RWPE2 (cell line): ENCODE results near the gene YY1.

Experiments used
- ATAC-seq: fragments of 200-7000 bp; cut with Tn5 transposase; 3 replicates; pipeline ENCODE4 v1.9.1; 2021; ENCODE audit warnings: low read depth
- DNase-seq: peaks from one replicate; pipeline ENCODE4 v3.0.0-alpha.2; 2020; ENCODE audit warnings: low spot score
- H3K27ac ChIP-seq: fragments of 450-650 bp; 2 replicates; pipeline ENCODE4 v1.5.1; 2017; ENCODE audit warnings: mild to moderate bottlenecking; ENCODE audit not compliant: poor library complexity, severe bottlenecking
- H3K27me3 ChIP-seq: fragments of 250-450 bp; sonication (Bioruptor Pico); 2 replicates; pipeline ENCODE4 v1.5.1; 2021; ENCODE audit warnings: mild to moderate bottlenecking, moderate library complexity; ENCODE audit not compliant: insufficient read depth, poor library complexity, severe bottlenecking
- H3K36me3 ChIP-seq: fragments of 250-450 bp; sonication (Bioruptor Pico); 2 replicates; pipeline ENCODE4 v1.5.1; 2020; ENCODE audit warnings: low read depth, mild to moderate bottlenecking, moderate library complexity
- H3K4me1 ChIP-seq: fragments of 250-450 bp; sonication (Bioruptor Pico); 2 replicates; pipeline ENCODE4 v1.5.1; 2021; ENCODE audit warnings: mild to moderate bottlenecking, moderate library complexity; ENCODE audit not compliant: insufficient read depth, poor library complexity, severe bottlenecking
- H3K4me3 ChIP-seq: fragments of 250-450 bp; sonication (Bioruptor Pico); 2 replicates; pipeline ENCODE4 v1.5.1; 2021; ENCODE audit warnings: mild to moderate bottlenecking, moderate library complexity; ENCODE audit not compliant: severe bottlenecking
- H3K9me3 ChIP-seq: fragments of 250-450 bp; sonication (Bioruptor Pico); 2 replicates; pipeline ENCODE4 v1.5.1; 2021; ENCODE audit warnings: mild to moderate bottlenecking, moderate library complexity; ENCODE audit not compliant: severe bottlenecking
- CTCF ChIP-seq: fragments of 450-650 bp; IDR thresholded peaks from one replicate; pipeline ENCODE4 v1.5.1; 2017; ENCODE audit warnings: mild to moderate bottlenecking, moderate library complexity; ENCODE audit not compliant: poor library complexity, severe bottlenecking

The YY1 gene

GRCh38 chr14:100221533-100222223, 17.3 kb upstream of the YY1 start:
- peak; percentile 85 for ATAC-seq
- no peak for TF ChIP-seq CTCF
- no peak overlapping the region for H3K27ac ChIP-seq

GRCh38 chr14:100222224-100223093, 16.5 kb upstream of the YY1 start:
- H3K27me3 ChIP-seq, result no peaks in the 10 kb centered on the region
- no peaks in the 10 kb centered on the region for H3K9me3 ChIP-seq
- no peak overlapping the region for H3K4me3 ChIP-seq
- peaks cover 11% of the 10 kb centered on the region for H3K4me1 ChIP-seq
- H3K27ac ChIP-seq, result no peak overlapping the region
- no peak for TF ChIP-seq CTCF
- no peak for ATAC-seq
- no peaks in the 10 kb centered on the region for H3K36me3 ChIP-seq
- DNase-seq, result no peak

More at GRCh38 chr14:100221533-100222223, 17.3 kb upstream of the YY1 start:
- Histone ChIP-seq H3K4me1 (peaks cover 11% of the 10 kb centered on the region), H3K27me3 (no peaks in the 10 kb centered on the region), H3K36me3 (no peaks in the 10 kb centered on the region), H3K4me3 (peak overlapping the region; percentile 13), H3K9me3 (no peaks in the 10 kb centered on the region)
- DNase-seq, result no peak

- Histone ChIP-seq H3K4me1 (peaks cover 11% of the 10 kb centered on the region), H3K27ac (no peak overlapping the region), H3K36me3 (no peaks in the 10 kb centered on the region), H3K9me3 (no peaks in the 10 kb centered on the region), H3K27me3 (no peaks in the 10 kb centered on the region), H3K4me3 (no peak overlapping the region)
- no peak for TF ChIP-seq CTCF
- DNase-seq (no peak), ATAC-seq (peak; percentile 36; the same call in 2 of the 3 replicates)
These were observed 15.4 kb upstream of the YY1 start for GRCh38 chr14:100223332-100224201.

DNA sequence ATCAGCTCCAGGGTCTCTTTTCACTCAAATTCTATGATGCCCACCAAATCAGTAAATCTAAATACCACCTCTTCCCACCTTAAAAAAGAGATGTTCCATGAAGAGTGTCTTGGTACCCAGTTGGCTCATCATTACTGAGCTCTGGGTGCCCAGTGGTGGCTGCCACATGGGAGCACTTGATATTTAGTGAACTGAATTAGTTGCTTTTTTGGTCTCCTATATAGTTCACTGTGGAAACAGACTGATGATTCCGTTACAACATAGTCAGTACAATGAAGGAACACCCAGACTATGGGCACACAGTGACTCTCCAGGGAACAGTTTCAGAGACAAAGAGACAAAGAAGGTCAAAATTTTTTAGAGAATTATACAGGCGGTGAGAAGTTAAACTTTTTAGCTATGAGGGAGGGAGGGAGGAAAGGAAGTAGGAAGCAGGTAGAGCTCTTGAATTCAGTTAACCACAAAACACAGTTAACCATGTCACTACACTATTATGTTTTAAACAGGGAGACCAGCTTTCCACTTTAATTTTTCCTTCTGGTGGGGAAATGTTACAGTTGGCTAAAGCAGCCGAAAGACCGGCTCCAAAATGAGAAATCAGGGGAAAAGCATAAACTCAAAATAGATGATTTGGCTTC, 14.6 kb upstream of the YY1 start:
- Histone ChIP-seq H3K27me3 (no peaks in the 10 kb centered on the region), H3K9me3 (no peaks in the 10 kb centered on the region), H3K4me3 (no peak overlapping the region), H3K4me1 (peaks cover 11% of the 10 kb centered on the region), H3K27ac (no peak overlapping the region), H3K36me3 (no peaks in the 10 kb centered on the region)
- ATAC-seq (no peak), DNase-seq (no peak)
- TF ChIP-seq CTCF, result no peak
